Epithelial cell of proximal tubule (primary cell): Measurements from ENCODE around the gene MTRR. TPM values are rescaled to one million over a fixed set of nuclear protein-coding genes. Genes with fewer than 3 reads are reported as not detected.

Source experiments
- DNase-seq: peaks from one replicate; pipeline ENCODE4 v3.0.0-alpha.2; 2011; ENCODE audit warnings: low read depth
- H3K4me3 ChIP-seq: 2 replicates; pipeline ENCODE4 v1.5.1; 2011; ENCODE audit warnings: low read depth, mild to moderate bottlenecking, low read length
- total RNA-seq: library from RNA; depleted of rRNA; stranded (reverse); fragments of >200 nt; gene quantifications from 2 replicates; pipeline ENCODE4 v1.2.3, GENCODE V29; 2015
- TF ChIP-seq, protein P1 (sequence below): conservative IDR thresholded peaks from 2 replicates; pipeline ENCODE4 v1.5.1; 2012; ENCODE audit warnings: low read depth, mild to moderate bottlenecking, low read length

The MTRR gene
- total RNA-seq, 1 donor from 2014 or later: 20.0 TPM

DNA sequence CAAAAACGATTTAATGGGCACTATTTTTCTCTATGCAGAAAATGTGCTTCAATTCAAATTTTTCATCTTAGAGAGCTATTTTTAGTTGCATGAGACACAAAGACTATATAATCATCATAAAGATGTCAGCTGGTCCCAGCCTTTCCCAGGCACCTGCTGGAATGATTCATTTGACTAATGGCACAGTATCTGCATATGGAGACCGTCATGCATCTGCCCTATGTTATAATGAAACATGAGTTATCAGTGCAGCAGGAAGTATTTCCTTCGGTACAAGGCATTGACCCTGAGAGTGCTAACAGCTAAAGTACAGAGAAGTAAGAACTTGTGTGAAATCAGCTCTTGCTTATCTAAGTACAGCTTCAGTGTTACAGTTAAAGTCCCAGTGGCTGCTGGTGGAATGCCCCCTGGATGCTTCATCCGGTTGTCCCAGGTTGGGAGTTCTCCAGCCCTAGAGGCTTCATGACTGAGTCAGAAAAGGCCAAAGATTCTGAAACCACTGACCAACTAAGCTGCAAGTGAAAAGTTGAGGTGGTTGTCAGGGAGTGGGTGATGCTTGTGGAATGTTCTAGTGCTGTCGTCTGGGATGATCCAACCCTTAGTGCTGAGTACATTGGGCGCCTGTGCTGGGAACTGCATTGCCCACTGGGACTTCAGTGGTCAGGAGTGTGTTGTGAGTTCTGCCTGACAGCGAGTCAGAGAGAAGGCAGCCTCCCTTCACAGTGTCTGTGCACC, 57.2 kb downstream of the MTRR start:
- TF ChIP-seq, protein P1, sequence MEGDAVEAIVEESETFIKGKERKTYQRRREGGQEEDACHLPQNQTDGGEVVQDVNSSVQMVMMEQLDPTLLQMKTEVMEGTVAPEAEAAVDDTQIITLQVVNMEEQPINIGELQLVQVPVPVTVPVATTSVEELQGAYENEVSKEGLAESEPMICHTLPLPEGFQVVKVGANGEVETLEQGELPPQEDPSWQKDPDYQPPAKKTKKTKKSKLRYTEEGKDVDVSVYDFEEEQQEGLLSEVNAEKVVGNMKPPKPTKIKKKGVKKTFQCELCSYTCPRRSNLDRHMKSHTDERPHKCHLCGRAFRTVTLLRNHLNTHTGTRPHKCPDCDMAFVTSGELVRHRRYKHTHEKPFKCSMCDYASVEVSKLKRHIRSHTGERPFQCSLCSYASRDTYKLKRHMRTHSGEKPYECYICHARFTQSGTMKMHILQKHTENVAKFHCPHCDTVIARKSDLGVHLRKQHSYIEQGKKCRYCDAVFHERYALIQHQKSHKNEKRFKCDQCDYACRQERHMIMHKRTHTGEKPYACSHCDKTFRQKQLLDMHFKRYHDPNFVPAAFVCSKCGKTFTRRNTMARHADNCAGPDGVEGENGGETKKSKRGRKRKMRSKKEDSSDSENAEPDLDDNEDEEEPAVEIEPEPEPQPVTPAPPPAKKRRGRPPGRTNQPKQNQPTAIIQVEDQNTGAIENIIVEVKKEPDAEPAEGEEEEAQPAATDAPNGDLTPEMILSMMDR: no peak
- no peak overlapping the region for H3K4me3 ChIP-seq
- no peak for DNase-seq

DNA sequence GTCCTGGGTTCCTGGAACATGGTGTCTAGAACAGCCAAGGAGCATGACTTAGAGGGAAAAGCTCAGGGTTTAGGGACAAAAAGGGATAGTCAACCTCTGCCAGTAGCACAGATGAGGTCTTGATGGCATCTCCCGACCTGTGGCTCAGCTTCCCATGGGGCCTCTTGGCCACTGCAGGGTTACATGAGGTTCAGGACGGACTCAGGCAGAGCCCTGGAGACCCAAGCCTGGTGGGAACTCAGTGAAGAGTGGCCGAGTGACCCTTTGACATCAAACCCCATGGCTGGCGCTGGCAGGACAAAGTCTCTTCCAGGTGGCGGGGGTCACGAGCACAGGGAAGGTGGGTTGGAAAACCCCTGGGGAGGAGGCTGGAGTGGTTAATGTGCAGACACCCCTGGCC, 57.8 kb downstream of the MTRR start:
- no peak overlapping the region for H3K4me3 ChIP-seq
- TF ChIP-seq, protein P1: no peak
- no peak for DNase-seq

DNA sequence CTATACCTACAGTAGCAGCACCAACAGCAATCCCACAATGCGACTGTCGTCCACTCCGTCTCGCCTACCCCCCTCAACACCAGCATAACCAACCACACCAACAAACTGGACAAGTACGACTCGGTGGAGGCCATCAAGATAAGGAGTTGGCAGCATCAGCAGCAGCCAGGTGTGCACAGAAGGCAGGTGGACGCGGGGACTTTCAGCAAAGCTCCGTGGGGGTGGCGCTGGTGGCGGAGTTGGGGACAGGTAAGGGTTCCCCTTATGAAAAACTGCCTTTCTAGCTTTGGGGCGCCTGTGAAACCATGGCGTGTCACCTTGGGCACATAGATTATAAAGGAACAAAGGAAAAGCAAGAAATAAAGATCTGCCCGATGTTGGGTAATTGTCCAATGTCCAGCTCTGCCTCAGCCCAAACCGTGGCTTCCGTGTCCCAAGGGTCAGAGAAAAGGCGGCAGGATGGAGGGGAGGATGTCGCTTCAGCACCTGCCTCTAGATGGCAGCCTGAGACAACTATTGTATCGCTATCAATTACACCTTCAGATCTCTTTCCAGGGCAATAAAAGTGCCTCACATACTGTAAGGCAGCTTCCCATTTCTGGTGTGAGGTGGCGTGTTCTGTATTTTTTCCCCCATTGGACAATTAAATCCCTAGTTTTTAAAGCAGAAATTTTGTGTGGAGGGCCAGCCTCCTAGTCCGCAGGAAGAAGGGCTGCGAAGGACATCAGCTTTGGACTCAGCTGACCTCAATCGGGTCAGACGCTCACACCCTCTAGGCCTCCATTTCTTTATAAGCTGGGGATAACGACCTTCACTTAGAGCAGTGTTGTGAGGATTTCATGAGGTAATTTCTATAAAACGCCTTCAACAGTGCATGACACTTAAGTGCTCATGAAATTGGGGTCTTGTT, 58.8 kb downstream of the MTRR start:
- no peak for DNase-seq
- TF ChIP-seq, protein P1: peak; percentile 82
- no peak overlapping the region for H3K4me3 ChIP-seq

DNA sequence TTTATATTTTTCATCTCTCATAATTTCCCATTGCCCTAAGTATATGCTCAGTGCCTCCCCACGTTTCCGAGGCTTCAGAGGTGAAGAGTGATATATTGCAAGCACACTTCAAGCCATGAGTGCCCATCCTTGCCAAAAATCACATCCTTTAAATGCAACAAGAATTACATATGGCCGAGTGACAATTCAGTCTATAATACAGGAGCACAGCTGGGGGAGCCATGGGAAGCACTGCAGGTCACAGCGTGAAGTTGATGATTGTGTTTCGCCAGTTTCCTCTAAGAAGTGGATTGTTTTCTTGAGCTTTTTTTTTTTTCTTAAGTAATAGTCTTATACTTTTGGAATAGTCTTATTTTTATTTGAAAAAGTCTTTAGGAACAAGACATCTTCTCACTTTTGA, 61.1 kb downstream of the MTRR start:
- TF ChIP-seq, protein P1: no peak
- no peak for DNase-seq
- H3K4me3 ChIP-seq: no peak overlapping the region

DNA sequence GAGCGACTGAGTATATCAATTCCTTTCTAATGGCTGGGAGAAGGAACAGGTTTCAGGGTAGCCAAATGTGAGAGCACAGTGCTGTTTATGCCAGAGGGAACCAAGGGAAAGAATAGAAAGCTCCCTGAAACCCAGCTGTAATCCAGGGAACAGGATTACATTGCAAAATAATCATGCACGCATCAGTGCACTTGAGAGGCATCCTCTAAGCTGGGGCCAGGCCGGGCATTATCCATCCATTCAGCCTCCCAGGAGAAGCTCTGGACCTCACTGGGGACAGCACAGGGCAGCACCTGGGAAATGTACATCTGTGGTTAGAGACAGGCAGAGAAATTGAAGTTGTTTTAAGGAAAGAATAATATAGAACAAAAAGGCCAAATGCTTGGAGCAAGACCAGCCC, 72.7 kb downstream of the MTRR start:
- no peak for DNase-seq
- no peak overlapping the region for H3K4me3 ChIP-seq
- TF ChIP-seq, protein P1: no peak

DNA sequence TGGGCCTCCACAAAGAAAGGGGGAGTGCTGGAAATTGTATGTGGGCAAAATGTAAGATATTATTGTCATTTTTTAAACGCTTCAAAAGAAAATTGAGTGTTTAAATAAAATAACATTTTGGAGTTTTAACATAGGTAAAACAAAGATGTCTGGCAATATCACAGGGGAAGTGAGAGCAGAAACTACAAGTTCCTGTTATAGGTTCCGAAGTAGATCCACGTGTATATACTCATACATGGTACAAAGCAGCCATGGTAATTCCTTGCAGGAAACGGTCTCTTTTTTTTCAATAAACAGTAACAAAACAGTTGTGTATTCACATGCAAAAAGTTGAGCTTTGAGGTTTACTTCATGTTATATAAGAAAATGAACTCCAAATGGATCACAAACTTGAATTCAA, 78.4 kb downstream of the MTRR start:
- no peak for DNase-seq
- TF ChIP-seq, protein P1: no peak

More for the DNA sequence above, 78.4 kb downstream of the MTRR start:
- no peak overlapping the region for H3K4me3 ChIP-seq

Other genes starting within 250 kb of the MTRR start
- 1.2 TPM in 1 of 2 replicates, not detected in the other for gene CFAP90, start 18.0 kb upstream of the MTRR start, total RNA-seq
- gene FASTKD3, start 117 bp upstream of the MTRR start, total RNA-seq: 8.4 and 17.9 TPM in 2 replicates